Spinal cord (tissue), 10 donors: ENCODE data around the gene ADAM8. TPM values are rescaled to one million over a fixed set of nuclear protein-coding genes. Genes with fewer than 3 reads are reported as not detected.

ENCODE experiments used
- DNase-seq, 6 donors: peaks; one replicate each; pipeline versions ENCODE4 v3.0.0 to v3.0.0-alpha.2; 2013 to 2015; ENCODE audit warnings: low spot score in 6 of 6, low read depth in 4 of 6
- H3K27ac ChIP-seq: one replicate; pipeline ENCODE4 v1.5.1; 2013; ENCODE audit warnings: low read depth, low read length, control low read depth
- H3K27me3 ChIP-seq: one replicate; pipeline ENCODE4 v1.6.1; 2013; ENCODE audit warnings: low read length; ENCODE audit not compliant: control insufficient read depth, insufficient read depth
- H3K36me3 ChIP-seq: one replicate; pipeline ENCODE4 v1.6.1; 2013; ENCODE audit warnings: low read length; ENCODE audit not compliant: control insufficient read depth, insufficient read depth
- H3K4me1 ChIP-seq: one replicate; pipeline ENCODE4 v1.6.1; 2013; ENCODE audit warnings: low read length; ENCODE audit not compliant: control insufficient read depth, insufficient read depth
- H3K4me3 ChIP-seq: one replicate; pipeline ENCODE4 v1.5.1; 2013; ENCODE audit warnings: low read depth, low read length, control low read depth
- H3K9me3 ChIP-seq: one replicate; pipeline ENCODE4 v1.6.1; 2013; ENCODE audit warnings: low read length; ENCODE audit not compliant: control insufficient read depth, insufficient read depth
- WGBS: methylation state at CpG from one replicate; pipeline ENCODE4 v1.1.5; 2013; ENCODE audit warnings: missing lambda C conversion rate; ENCODE audit not compliant: insufficient coverage; 5-methylcytosine and 5-hydroxymethylcytosine counted together
- polyA plus RNA-seq, 2 donors: library from polyadenylated mRNA; unstranded; fragments of 120-200 nt; gene quantifications; one replicate each; pipeline ENCODE4 v1.2.1, GENCODE V29; 2013; ENCODE audit not compliant: insufficient read length in 2 of 2
- total RNA-seq, 2 donors: library from RNA; depleted of rRNA in 1 of 2; stranded (reverse); fragments of 120-200 nt in 1 of 2; fragments of >200 nt in 1 of 2; gene quantifications; one replicate each; pipeline versions ENCODE4 v1.2.3 to v1.2.4, GENCODE V29; 2013 to 2014
- donor health status: healthy.

ADAM8 gene
- total and polyA plus RNA-seq, 4 donors = 1.7 to 4.9 (median 3.5) TPM

DNA sequence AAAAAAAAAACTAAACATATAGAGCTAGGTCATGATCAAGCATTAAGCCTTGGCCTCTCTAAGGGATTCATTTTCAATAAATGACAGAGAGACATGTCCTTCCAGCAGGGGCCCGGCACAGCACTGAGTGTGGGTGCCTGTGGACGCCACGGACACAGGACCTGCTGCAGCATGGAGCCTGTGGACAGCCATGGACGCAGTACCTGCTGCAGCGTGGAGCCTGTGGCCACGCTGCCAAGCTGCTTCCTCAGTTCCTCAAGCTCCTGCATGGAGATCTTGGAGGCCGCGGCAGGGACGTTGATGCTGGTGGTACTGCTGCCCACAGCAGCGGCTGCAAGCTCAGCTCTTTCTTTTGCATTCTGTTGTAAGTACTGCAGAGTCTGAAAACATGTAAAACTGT lies 22.6 kb upstream of the ADAM8 start:
- 98% methylated on average over 10 of the region's 10 CpGs for WGBS
- H3K27ac ChIP-seq = no peak overlapping the region
- H3K4me1 ChIP-seq = no peaks in the 10 kb centered on the region
- H3K4me3 ChIP-seq = no peak overlapping the region
- no peak for DNase-seq
- peaks cover 94% of the 10 kb centered on the region for H3K36me3 ChIP-seq
- H3K9me3 ChIP-seq = no peaks in the 10 kb centered on the region
- H3K27me3 ChIP-seq = no peaks in the 10 kb centered on the region

DNA sequence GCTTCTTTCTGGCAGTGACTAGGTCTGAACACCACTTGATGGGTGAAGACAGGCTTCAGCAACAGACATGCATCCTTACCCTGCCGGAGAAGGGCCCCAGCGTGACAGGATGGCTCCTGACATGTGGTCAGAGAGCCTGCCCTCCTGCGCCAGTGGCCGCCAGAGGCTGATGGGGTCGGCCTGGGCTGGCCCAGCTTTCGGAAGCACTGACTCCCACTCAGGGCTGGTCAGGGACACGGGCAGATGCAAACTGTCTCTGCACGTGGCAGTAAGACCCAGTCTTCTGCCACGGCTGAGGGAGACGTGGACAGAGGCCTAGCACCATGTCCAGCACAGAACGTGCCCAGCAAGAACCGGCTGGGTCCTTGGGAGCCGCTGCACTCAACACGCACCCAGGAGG lies 21.8 kb upstream of the ADAM8 start:
- H3K36me3 ChIP-seq = peaks cover 94% of the 10 kb centered on the region
- 96% methylated on average over 14 of the region's 14 CpGs for WGBS
- no peaks in the 10 kb centered on the region for H3K27me3 ChIP-seq
- H3K4me1 ChIP-seq = no peaks in the 10 kb centered on the region
- H3K4me3 ChIP-seq = no peak overlapping the region
- no peaks in the 10 kb centered on the region for H3K9me3 ChIP-seq
- no peak for DNase-seq
- H3K27ac ChIP-seq = no peak overlapping the region

DNA sequence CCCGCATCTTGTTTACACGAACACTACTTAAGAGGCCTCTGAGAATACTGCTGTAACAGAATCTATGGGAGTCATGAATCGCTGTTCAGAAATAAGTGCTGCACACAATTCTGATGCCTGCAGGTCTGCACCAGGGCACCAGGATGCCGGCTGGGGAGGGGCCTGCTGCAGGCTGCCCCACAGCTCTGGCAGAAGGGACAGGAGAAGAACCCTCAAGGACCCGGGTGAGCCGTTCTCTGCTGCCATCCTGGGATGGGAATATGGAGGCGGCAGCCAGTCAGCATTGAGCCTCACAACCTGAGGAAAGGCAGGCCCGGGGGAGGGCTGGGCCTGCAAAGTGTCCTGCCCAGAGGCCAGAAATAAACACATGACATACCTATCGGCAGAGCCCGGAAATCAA lies 20.8 kb upstream of the ADAM8 start:
- no peak overlapping the region for H3K4me3 ChIP-seq
- 96% methylated on average over 9 of the region's 10 CpGs for WGBS
- H3K36me3 ChIP-seq = peaks cover 95% of the 10 kb centered on the region
- no peak overlapping the region for H3K27ac ChIP-seq
- no peaks in the 10 kb centered on the region for H3K9me3 ChIP-seq
- no peaks in the 10 kb centered on the region for H3K4me1 ChIP-seq
- no peaks in the 10 kb centered on the region for H3K27me3 ChIP-seq
- no peak for DNase-seq

DNA sequence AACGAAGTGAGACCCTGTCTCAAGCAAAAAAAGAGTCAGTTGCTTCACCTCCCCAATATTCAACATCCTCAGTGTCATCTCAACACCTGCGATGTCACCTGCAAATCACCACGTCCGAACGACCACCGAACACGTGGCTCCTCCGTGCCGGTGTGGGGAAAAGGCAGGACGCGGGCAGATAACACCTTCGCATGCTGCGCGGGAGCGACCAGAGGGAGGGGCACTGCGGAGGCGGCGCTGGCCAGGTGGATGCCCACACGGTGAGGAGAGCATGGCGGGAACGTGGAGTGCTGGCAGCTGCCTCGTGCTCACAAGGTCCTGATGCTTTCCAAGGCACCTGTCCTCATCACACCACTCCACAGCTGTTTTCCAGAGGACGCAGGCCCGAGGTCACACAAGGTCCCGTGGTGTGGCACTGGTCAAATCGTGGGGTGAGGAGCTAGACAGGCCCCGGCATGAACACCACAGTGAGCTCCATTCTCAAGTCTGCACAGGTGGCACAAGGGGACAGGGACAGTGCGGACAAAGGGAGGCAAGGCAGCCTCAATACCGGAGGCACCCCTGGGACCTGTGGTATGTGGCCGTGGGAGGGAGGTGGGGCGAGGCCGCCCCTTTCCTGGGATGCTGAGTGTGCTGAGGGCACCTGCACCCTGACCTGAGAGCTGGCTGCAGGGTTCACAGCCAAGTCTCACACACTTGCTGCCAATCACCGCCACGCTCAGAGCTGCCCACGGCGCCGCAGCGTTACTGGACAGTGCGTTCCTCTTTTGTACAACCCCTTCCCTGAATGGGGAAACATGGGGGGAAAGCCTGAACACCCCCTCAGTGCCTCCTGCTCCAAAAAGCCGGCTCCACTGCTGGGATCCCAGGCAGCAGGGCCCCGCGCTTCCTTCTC lies 19.0 kb upstream of the ADAM8 start:
- H3K27me3 ChIP-seq = no peaks in the 10 kb centered on the region
- 97% methylated on average over 40 of the region's 42 CpGs for WGBS
- peaks cover 89% of the 10 kb centered on the region for H3K36me3 ChIP-seq
- no peak for DNase-seq
- H3K9me3 ChIP-seq = no peaks in the 10 kb centered on the region
- no peak overlapping the region for H3K27ac ChIP-seq
- no peak overlapping the region for H3K4me3 ChIP-seq
- H3K4me1 ChIP-seq = no peaks in the 10 kb centered on the region

DNA sequence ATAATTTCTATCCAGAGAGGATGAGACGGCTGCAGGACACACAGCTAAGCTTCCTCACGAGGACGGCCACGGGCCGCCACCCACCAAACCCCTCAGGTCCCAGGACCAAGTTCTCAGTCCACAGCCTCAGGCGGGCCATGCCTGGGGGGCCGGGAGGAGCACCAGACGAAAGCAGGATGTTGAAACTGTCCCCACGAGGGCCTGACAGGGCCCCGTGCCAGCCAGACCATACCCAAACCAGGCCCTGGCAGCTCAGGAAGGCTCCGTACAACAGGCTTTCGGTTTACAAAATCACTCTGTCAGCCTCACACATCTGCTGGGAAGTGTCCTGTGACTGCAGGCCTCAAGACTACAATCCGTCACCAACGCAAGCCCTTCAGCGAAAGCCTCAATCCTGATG lies 17.5 kb upstream of the ADAM8 start:
- H3K27ac ChIP-seq = no peak overlapping the region
- no peaks in the 10 kb centered on the region for H3K9me3 ChIP-seq
- no peaks in the 10 kb centered on the region for H3K27me3 ChIP-seq
- no peak for DNase-seq
- WGBS = 93% methylated on average over 15 of the region's 15 CpGs
- peaks cover 90% of the 10 kb centered on the region for H3K36me3 ChIP-seq
- H3K4me1 ChIP-seq = no peaks in the 10 kb centered on the region
- no peak overlapping the region for H3K4me3 ChIP-seq

DNA sequence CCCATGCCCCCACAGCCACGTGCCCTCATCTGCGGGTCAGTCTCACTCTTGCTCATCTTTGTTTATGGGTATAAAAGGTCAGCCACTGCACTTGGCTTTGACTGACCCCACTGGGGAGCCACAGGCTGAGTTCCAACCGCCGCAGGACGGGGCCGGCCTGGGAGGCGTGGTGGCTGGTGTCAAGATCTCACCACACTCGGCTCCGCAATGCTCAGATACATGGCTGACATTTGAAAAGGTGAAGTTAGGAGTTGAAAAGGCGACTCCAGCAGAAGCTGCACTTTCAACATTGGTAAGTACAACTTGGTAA lies 17.1 kb upstream of the ADAM8 start:
- no peaks in the 10 kb centered on the region for H3K9me3 ChIP-seq
- no peak overlapping the region for H3K27ac ChIP-seq
- H3K4me1 ChIP-seq = no peaks in the 10 kb centered on the region
- no peaks in the 10 kb centered on the region for H3K27me3 ChIP-seq
- H3K4me3 ChIP-seq = no peak overlapping the region
- no peak for DNase-seq
- WGBS = 97% methylated on average over 9 of the region's 10 CpGs
- peaks cover 90% of the 10 kb centered on the region for H3K36me3 ChIP-seq

DNA sequence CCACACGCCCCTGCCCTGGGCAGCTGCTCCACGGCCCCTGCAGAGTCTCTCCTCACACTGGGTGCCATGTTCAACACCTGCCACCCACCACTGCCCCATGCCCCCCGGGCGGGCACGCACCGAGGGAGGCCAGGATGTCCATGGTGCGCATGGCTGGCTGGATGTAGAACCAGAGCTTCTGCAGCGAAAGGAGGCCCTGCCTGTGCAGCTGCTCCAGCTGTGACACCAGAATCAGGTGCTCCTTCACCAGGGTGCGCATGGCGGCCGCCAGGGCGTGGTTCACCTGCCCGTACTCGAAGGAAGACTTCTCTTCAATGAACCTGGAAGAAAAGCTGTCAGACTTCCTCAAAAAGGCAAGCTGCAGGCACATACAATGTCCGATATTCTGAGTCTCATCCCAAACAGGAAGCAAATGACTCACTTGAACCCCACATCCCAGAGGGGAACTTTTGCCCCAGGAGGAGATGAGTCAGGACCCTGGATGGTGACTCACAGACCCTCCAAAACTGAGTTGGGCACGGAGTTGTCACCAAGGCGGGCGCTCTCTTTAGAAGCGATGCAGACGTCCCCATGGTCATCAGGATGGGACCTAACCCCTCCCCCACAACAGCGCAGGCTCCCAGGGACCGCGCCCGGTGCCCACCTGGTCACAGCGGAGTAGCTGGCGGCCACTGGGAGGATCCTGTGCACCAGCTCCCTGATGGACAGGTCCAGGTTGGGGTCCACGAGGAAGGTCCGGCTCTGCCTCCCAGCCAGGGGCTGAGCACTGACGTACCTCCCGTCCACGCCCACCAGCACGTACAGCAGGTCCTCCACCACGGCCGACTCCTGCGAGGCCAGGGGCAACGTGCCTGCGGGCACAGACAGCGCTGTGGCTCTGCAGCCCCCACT lies 16.5 kb upstream of the ADAM8 start:
- WGBS = 97% methylated on average over 34 of the region's 38 CpGs

DNA sequence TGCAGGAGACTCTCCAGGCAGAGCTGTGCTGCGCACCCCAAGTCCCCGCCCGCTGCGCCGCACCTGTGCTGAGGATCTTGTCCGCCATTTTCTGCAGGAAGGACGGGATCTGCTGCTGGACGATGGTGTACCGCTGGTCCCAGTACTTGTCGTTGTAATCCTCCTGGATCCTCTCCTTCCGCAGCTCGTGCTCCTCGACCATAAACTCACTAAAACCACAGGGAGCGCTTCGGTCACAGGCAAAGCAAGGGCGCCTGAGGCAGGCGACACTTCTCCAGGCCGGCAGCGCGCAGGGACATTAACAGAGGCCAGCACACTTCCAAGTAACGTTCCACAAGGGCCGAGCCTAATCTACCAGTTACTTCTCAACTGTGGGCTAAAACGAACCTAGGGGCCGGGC lies 13.1 kb upstream of the ADAM8 start:
- 95% methylated on average over 24 of the region's 24 CpGs for WGBS
- Histone ChIP-seq H3K4me1 (no peaks in the 10 kb centered on the region), H3K27ac (no peak overlapping the region), H3K27me3 (no peaks in the 10 kb centered on the region), H3K9me3 (no peaks in the 10 kb centered on the region), H3K36me3 (peaks cover 84% of the 10 kb centered on the region), H3K4me3 (no peak overlapping the region)
- DNase-seq = no peak

More for the DNA sequence above, 16.5 kb upstream of the ADAM8 start:
- no peak for DNase-seq
- H3K4me1 ChIP-seq = no peaks in the 10 kb centered on the region
- H3K4me3 ChIP-seq = no peak overlapping the region
- no peaks in the 10 kb centered on the region for H3K9me3 ChIP-seq
- H3K36me3 ChIP-seq = peaks cover 90% of the 10 kb centered on the region
- H3K27me3 ChIP-seq = no peaks in the 10 kb centered on the region
- no peak overlapping the region for H3K27ac ChIP-seq

DNA sequence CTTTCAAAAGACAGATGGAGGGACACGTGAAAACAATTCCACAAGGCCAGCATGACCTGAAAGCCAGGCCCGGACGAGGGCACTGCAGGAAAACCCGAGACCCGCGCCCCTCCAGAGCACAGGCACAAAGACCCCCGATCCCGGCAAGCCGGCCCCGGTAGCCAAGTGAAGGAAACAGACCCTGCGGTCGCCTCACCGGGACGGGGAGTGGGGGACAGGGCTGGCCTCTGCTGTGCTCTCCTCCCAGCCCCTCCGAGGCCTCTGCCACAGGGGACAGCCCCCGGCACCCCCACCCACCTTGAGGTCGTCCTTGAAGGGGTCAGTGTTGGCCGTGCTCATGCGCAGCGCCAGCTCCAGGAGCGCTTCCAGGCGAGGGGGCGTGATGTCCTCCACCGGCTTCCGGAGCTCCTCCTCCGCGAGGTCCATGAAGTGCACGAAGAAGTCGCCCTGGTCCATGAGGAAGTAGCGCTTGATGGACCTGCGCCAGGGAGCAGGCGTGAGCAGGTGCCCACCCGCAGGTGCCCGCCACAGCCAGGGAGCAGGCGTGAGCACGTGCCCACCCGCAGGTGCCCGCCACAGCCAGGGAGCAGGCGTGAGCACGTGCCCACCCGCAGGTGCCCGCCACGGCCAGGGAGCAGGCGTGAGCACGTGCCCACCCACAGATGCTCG lies 11.3 kb upstream of the ADAM8 start:
- peaks cover 84% of the 10 kb centered on the region for H3K36me3 ChIP-seq
- 95% methylated on average over 43 of the region's 46 CpGs for WGBS
- no peak for DNase-seq

More for the DNA sequence above, 11.3 kb upstream of the ADAM8 start:
- H3K9me3 ChIP-seq = no peaks in the 10 kb centered on the region
- H3K4me1 ChIP-seq = no peaks in the 10 kb centered on the region
- no peaks in the 10 kb centered on the region for H3K27me3 ChIP-seq
- no peak overlapping the region for H3K27ac ChIP-seq
- H3K4me3 ChIP-seq = no peak overlapping the region
